DLD1 (cell line): ENCODE measurements around the gene GAGE12H.
"Not testable (repeated sequence)": the region's sequence is repeated elsewhere in the genome, so short reads cannot be mapped to it uniquely, and the experiment has no call there.

Source experiments
- in situ Hi-C: cut with HindIII; loops from 2 replicates; pipeline ENCODE4 v1.10.0; 2017; ENCODE audit warnings: low sequenced_read_pairs

The GAGE12H gene, protein sequence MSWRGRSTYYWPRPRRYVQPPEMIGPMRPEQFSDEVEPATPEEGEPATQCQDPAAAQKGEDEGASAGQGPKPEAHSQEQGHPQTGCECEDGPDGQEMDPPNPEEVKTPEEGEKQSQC

DNA sequence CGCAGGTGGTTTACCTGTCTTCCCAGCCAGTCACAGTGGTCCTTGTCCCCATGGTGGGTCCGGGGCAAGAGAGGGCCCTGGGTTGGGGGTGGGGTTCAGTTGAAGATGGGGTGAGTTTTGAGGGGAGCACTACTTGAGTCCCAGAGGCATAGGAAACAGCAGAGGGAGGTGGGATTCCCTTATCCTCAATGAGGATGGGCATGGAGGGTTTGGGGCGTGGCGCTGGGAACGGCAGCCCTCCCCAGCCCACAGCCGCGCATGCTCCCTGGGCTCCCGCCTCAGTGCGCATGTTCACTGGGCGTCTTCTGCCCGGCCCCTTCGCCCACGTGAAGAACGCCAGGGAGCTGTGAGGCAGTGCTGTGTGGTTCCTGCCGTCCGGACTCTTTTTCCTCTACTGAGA is at the start of gene GAGE12H:
TSS of gene GAGE12H (plus strand) at position 301 of the 400 bp plus-strand sequence. CDS start 1,155 bp downstream, outside the sequence.
- in situ Hi-C loops = not testable (repeated sequence)

DNA sequence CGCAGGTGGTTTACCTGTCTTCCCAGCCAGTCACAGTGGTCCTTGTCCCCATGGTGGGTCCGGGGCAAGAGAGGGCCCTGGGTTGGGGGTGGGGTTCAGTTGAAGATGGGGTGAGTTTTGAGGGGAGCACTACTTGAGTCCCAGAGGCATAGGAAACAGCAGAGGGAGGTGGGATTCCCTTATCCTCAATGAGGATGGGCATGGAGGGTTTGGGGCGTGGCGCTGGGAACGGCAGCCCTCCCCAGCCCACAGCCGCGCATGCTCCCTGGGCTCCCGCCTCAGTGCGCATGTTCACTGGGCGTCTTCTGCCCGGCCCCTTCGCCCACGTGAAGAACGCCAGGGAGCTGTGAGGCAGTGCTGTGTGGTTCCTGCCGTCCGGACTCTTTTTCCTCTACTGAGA is 47.9 kb upstream of the GAGE12H start, which contains the start of gene GAGE12C:
TSS of gene GAGE12C (plus strand) at position 301 of the 400 bp plus-strand sequence. CDS start 1,155 bp downstream, outside the sequence.
- in situ Hi-C loops = not testable (repeated sequence)

DNA sequence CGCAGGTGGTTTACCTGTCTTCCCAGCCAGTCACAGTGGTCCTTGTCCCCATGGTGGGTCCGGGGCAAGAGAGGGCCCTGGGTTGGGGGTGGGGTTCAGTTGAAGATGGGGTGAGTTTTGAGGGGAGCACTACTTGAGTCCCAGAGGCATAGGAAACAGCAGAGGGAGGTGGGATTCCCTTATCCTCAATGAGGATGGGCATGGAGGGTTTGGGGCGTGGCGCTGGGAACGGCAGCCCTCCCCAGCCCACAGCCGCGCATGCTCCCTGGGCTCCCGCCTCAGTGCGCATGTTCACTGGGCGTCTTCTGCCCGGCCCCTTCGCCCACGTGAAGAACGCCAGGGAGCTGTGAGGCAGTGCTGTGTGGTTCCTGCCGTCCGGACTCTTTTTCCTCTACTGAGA is 38.3 kb upstream of the GAGE12H start, which contains the start of gene GAGE12D:
TSS of gene GAGE12D (plus strand) at position 301 of the 400 bp plus-strand sequence. CDS start 1,155 bp downstream, outside the sequence.
- in situ Hi-C loops = not testable (repeated sequence)

DNA sequence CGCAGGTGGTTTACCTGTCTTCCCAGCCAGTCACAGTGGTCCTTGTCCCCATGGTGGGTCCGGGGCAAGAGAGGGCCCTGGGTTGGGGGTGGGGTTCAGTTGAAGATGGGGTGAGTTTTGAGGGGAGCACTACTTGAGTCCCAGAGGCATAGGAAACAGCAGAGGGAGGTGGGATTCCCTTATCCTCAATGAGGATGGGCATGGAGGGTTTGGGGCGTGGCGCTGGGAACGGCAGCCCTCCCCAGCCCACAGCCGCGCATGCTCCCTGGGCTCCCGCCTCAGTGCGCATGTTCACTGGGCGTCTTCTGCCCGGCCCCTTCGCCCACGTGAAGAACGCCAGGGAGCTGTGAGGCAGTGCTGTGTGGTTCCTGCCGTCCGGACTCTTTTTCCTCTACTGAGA is 28.8 kb upstream of the GAGE12H start, which contains the start of gene GAGE12E:
TSS of gene GAGE12E (plus strand) at position 301 of the 400 bp plus-strand sequence. CDS start 1,155 bp downstream, outside the sequence.
- in situ Hi-C loops = not testable (repeated sequence)

DNA sequence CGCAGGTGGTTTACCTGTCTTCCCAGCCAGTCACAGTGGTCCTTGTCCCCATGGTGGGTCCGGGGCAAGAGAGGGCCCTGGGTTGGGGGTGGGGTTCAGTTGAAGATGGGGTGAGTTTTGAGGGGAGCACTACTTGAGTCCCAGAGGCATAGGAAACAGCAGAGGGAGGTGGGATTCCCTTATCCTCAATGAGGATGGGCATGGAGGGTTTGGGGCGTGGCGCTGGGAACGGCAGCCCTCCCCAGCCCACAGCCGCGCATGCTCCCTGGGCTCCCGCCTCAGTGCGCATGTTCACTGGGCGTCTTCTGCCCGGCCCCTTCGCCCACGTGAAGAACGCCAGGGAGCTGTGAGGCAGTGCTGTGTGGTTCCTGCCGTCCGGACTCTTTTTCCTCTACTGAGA is 19.2 kb upstream of the GAGE12H start, which contains the start of gene GAGE12F:
TSS of gene GAGE12F (plus strand) at position 301 of the 400 bp plus-strand sequence. CDS start 1,155 bp downstream, outside the sequence.
- in situ Hi-C loops = not testable (repeated sequence)

DNA sequence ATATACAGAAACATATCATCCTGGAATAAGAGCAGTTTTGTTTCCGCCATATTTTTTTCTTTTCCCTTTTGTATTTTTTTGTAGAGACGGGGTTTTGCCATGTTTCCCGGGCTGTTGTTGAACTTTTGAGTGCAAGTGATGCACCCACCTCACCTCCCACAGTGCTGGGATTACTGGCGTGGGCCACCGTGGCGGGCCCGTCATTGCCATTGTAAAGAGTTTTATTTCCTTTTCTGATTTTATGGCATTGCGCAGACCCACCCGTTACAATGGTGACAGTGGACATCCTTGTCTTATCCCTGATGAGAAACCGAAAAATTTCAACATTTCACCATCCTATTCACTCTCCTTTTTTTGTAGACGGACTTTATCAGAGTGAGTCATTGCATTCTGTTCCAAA is 11.0 kb upstream of the GAGE12H start:
- in situ Hi-C loops = not testable (repeated sequence)

DNA sequence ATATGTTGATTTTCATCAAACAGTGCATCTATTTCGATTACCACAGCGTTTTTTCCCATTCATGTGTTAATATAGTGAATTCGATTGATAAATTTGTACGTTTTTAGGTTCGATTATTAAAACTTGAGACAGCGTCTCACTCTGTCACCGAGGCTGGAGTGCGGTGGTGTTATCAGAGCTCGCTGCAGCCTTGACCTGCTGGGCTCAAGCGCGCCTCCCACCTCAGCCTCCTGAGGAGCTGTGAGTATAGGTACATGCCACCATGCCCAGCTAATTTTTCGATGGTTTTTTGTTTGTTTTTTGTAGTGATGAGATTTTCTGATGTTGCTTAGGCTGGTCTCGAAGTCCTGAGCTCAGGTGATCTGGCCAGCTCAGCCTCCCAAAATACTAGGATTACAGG is 10.6 kb upstream of the GAGE12H start:
- in situ Hi-C loops = not testable (repeated sequence)

DNA sequence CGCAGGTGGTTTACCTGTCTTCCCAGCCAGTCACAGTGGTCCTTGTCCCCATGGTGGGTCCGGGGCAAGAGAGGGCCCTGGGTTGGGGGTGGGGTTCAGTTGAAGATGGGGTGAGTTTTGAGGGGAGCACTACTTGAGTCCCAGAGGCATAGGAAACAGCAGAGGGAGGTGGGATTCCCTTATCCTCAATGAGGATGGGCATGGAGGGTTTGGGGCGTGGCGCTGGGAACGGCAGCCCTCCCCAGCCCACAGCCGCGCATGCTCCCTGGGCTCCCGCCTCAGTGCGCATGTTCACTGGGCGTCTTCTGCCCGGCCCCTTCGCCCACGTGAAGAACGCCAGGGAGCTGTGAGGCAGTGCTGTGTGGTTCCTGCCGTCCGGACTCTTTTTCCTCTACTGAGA is 9.6 kb upstream of the GAGE12H start, which contains the start of gene GAGE12G:
TSS of gene GAGE12G (plus strand) at position 301 of the 400 bp plus-strand sequence. CDS start 1,155 bp downstream, outside the sequence.
- in situ Hi-C loops = not testable (repeated sequence)

DNA sequence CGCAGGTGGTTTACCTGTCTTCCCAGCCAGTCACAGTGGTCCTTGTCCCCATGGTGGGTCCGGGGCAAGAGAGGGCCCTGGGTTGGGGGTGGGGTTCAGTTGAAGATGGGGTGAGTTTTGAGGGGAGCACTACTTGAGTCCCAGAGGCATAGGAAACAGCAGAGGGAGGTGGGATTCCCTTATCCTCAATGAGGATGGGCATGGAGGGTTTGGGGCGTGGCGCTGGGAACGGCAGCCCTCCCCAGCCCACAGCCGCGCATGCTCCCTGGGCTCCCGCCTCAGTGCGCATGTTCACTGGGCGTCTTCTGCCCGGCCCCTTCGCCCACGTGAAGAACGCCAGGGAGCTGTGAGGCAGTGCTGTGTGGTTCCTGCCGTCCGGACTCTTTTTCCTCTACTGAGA is 9.4 kb downstream of the GAGE12H start, which contains the start of gene GAGE2A:
TSS of gene GAGE2A (plus strand) at position 301 of the 400 bp plus-strand sequence. CDS start 1,155 bp downstream, outside the sequence.
- in situ Hi-C loops = not testable (repeated sequence)

DNA sequence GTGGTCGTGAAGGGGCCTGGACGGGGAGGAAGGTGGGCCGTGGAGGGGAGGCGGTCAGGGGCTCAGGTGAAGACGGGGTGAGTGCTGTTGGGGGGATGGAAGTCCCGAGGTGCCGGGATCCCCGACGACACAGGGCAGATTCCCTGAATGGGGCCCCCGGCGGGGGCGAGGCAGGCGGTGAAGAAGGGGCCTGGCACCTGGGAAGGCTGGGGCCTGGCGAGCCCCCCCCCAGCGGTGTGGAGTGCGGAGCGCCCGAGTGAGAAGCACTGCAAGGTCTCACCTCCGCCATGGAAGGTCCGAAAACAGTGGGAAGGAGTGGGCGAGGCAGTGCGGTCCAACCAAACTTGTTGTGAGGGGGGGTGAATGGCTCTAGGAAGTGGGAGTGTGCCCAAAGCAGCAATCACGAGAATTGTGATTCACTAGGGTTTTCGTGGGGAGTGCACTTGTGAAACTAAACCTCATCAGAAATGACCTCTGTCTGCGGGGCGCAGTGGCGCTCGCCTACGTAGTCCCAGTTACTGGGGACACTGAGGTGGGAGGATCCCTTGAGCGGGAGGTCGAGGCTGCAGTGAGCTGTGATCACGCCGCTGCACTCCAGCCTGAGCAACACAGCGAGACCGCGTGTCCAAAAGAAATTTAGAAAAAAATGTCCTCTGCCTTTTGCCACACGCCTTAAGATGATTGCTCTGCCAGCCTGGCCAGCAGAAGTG is 10.2 kb downstream of the GAGE12H start:
- in situ Hi-C loops = not testable (repeated sequence)

DNA sequence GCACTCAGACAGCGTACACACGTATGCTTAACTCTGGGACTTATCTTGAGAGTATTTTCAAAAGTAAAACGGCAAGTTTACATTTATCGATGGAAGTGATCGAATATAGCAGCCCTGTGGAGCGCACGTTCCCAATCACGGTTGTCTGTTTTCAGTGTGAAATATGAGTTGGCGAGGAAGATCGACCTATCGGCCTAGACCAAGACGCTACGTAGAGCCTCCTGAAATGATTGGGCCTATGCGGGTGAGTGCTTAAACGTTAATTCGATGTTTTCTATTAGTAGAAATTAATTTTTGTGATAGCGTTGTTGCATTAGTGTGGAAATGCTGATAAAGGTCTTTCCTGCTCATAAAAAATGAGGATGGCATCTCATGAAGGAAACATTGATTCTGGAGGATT is 10.7 kb downstream of the GAGE12H start:
- in situ Hi-C loops = not testable (repeated sequence)

DNA sequence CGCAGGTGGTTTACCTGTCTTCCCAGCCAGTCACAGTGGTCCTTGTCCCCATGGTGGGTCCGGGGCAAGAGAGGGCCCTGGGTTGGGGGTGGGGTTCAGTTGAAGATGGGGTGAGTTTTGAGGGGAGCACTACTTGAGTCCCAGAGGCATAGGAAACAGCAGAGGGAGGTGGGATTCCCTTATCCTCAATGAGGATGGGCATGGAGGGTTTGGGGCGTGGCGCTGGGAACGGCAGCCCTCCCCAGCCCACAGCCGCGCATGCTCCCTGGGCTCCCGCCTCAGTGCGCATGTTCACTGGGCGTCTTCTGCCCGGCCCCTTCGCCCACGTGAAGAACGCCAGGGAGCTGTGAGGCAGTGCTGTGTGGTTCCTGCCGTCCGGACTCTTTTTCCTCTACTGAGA is 19.0 kb downstream of the GAGE12H start, which contains the start of gene GAGE1:
TSS of gene GAGE1 (plus strand) at position 301 of the 400 bp plus-strand sequence. CDS start 1,155 bp downstream, outside the sequence.
- in situ Hi-C loops = not testable (repeated sequence)

DNA sequence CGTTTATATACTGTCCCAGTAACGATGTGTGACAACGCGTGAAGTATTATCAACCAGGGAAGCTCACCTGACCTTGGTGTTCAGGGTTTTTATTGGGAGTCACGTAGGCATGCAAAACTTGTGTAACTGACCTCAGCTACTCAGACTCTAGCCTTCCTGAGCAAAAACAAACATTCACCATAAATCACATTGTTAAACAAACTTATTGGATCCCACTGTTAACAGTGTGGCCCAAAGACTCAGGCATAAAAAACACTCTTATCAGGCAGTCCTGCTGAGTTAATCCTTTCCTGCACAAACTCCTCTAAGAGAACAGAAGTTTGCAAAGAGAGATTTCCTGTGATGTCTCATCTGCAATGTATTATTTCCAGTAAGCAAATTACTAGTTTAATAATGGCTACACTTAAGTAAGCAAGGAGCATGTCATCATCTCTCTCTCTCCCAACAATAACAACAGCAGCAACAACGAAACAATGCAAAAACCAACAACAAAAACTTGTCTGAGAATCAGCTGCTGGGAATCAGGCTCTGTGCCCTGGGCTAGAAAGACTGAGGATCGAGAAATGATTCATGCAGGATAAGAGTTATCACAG is 31.1 kb downstream of the GAGE12H start:
- in situ Hi-C loops = no loop called here

DNA sequence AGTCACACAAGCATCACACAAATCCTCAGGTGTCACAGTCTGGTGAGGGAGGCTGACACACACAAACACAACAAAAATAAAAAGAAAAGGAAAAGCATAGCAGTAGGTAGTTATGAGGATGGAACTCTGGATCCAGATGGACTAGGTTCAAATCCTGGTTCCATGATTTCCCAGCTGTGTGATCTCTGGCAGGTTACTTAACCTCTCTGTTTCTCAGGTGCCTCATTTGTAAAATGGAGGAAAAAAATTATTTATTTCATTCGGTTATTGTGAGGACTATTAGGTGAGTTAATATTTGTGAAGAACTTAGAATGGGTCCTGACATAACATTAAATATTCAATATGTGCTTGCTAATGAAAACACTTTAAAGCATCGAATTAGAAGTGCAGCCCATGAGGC is 38.8 kb downstream of the GAGE12H start:
- in situ Hi-C loops = no loop called here

DNA sequence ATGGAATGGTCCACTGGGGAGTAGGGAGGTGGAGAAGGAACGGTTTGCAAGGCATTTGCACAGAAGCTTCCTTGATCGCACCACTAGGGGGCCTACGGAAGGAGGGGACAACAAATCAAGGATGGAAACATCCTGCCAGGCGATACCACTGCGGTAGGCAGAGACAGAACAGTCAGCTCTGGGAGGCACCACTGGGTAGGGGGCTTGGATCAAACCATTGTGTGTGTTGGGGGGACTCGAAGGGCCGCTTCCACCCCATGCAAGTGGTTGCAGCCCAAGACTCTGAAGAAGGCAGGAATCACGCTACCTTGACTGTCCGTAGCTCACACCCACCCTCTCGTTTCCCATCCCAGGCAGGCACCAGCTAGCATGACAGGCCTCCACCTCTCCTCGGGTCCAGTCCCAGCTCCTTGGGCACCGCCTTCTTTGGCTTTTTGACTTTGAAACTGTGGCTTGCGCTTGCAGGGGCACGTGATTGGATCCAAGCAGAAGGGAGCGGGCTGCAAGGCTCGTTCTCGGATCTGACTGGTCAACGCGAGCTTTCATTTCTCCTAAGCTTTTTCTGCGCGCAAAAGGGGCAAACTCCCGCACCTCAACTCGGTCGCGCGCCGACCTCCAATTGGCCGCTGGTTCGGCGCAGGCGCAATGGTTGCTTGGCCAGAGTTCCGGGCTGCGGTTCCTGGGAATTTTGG is 47.5 kb downstream of the GAGE12H start:
- in situ Hi-C loops = no loop called here
